HEK293T (cell line): Measurements from ENCODE around the gene C2CD3.

ENCODE experiments used
- BHLHE40 ChIP-seq: fragments of 450-650 bp; IDR thresholded peaks from 2 replicates; pipeline ENCODE4 v1.6.1; 2016; ENCODE audit warnings: mild to moderate bottlenecking, moderate library complexity, borderline replicate concordance
- ELF4 ChIP-seq: fragments of 450-650 bp; IDR thresholded peaks from 2 replicates; pipeline ENCODE4 v1.6.1; 2017; ENCODE audit warnings: antibody characterized with exemption
- FOXM1 ChIP-seq: fragments of 450-650 bp; IDR thresholded peaks from 2 replicates; pipeline ENCODE4 v1.6.1; 2017; ENCODE audit warnings: mild to moderate bottlenecking, borderline replicate concordance
- L3MBTL2 ChIP-seq: fragments of 450-650 bp; conservative IDR thresholded peaks from 2 replicates; pipeline ENCODE4 v1.6.1; 2016; ENCODE audit warnings: mild to moderate bottlenecking
- PKNOX1 ChIP-seq: fragments of 450-650 bp; IDR thresholded peaks from 2 replicates; pipeline ENCODE4 v1.6.1; 2016
- SP1 ChIP-seq: fragments of 450-650 bp; IDR thresholded peaks from 2 replicates; pipeline ENCODE4 v1.6.1; 2017
- SUZ12 ChIP-seq: fragments of 450-650 bp; IDR thresholded peaks from 2 replicates; pipeline ENCODE4 v1.6.1; 2016; ENCODE audit warnings: mild to moderate bottlenecking
- TARDBP ChIP-seq: fragments of 450-650 bp; IDR thresholded peaks from 2 replicates; pipeline ENCODE4 v1.6.1; 2016
- ZNF384 ChIP-seq: fragments of 450-650 bp; IDR thresholded peaks from 2 replicates; pipeline ENCODE4 v1.6.1; 2016

GRCh38 chr11:73972187-73972586, 198.6 kb downstream of the C2CD3 start:
- TF ChIP-seq ELF4 (no peak), ZNF384 (no peak), BHLHE40 (no peak), FOXM1 (no peak), SUZ12 (no peak), L3MBTL2 (no peak), SP1 (no peak), TARDBP (no peak), PKNOX1 (no peak)
